RPMI8226 (cell line): ENCODE results near the gene SGSH.
A peak's percentile ranks its signal among the peaks of the same experiment; 100 is the strongest.

Experiments used
- DNase-seq: peaks from one replicate; pipeline ENCODE4 v3.0.0-alpha.2; 2015

The SGSH gene

GRCh38 chr17:80225230-80225629 is 5.1 kb upstream of the SGSH start:
- DNase-seq, result no peak

GRCh38 chr17:80224683-80225082 is 4.5 kb upstream of the SGSH start:
- DNase-seq, result no peak

- no peak for DNase-seq
Observed at GRCh38 chr17:80223838-80224497, 3.8 kb upstream of the SGSH start.

GRCh38 chr17:80223142-80223815 is 3.1 kb upstream of the SGSH start:
- DNase-seq, result no peak

- DNase-seq, result no peak
Observed at GRCh38 chr17:80222376-80223141, 2.4 kb upstream of the SGSH start.

GRCh38 chr17:80221351-80222105 is 1.4 kb upstream of the SGSH start:
- no peak for DNase-seq

GRCh38 chr17:80220736-80221215 is 643 bp upstream of the SGSH start:
- DNase-seq, result no peak

GRCh38 chr17:80219763-80220053 is 425 bp downstream of the SGSH start:
- DNase-seq, result no peak

GRCh38 chr17:80219013-80219762 is 945 bp downstream of the SGSH start:
- DNase-seq, result peak; percentile 96

GRCh38 chr17:80218391-80218790 is 1.7 kb downstream of the SGSH start:
- DNase-seq, result no peak

- no peak for DNase-seq
Observed at GRCh38 chr17:80217703-80218362, 2.3 kb downstream of the SGSH start.

GRCh38 chr17:80216473-80217456 is 3.4 kb downstream of the SGSH start:
- DNase-seq, result no peak

GRCh38 chr17:80214878-80215210 is 5.3 kb downstream of the SGSH start:
- no peak for DNase-seq

GRCh38 chr17:80214012-80214877 is 5.9 kb downstream of the SGSH start:
- DNase-seq, result no peak

- no peak for DNase-seq
Observed at GRCh38 chr17:80213643-80213975, 6.5 kb downstream of the SGSH start.

- no peak for DNase-seq
Observed at GRCh38 chr17:80212962-80213642, 7.0 kb downstream of the SGSH start.

GRCh38 chr17:80212511-80212910 is 7.6 kb downstream of the SGSH start:
- no peak for DNase-seq

GRCh38 chr17:80212109-80212508 is 8.0 kb downstream of the SGSH start:
- DNase-seq, result no peak

- DNase-seq, result no peak
Observed at GRCh38 chr17:80210348-80211108, 9.6 kb downstream of the SGSH start.
